HG03575 (cell line): ENCODE data around the gene TMEM161A.

Experiments
- ATAC-seq: cut with Tn5 transposase; IDR thresholded peaks from one replicate; pipeline ENCODE4 v1.9.1; 2021; ENCODE audit not compliant: unreplicated experiment, insufficient number of reproducible peaks, low FRiP score; ENCODE audit errors: extremely low read depth

The TMEM161A gene

DNA sequence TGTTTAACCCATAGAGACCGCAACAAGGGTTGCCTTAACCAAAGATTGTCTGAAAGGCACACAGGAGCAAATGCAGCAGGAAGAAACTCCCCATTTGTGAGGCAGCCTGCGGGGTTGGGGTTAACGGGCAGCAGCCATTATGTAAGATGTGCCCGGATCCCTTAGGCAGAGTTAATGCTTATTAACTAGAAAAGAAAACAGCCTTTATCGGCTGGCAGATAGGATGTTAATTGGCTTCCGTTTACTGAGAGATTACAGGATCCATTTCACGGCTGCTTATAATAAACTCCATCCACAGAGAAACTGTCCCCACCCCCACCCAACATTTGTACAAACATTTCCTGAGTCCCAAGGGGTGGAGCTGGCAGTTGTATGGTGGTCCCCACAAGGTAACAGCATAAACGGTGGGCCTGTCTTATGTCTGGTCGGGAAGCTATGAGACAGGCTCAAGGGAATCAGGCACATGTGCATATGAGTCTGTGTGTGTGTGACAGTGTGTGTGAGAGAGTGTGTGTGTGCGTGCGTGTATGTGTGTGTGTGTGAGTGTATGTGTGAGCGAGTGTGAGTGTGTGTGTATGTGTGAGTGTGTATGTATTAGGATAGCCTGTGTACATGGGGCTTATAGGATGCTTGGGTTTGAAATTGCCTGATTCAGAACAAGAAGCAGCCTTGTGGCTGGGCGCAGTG is 63.9 kb downstream of the TMEM161A start:
- ATAC-seq, result no peak

DNA sequence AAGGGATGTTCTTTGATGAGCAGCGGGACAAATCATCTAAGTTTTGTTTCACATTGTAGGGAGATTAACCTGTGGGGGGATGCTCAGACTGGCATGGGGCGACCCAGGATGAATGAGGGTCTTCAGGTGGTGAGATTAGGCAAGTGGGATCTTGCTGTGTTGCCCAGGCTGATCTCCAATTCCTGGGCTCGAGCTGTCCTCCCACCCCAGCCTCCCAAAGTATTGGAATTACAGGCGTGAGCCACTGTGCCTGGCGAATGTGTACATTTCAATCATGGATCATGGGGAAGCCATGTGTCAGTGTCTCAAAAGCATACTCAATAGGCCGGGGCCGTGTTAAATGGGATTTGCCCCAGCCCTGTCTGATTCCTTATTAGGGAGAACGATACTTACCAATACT is 66.4 kb downstream of the TMEM161A start:
- ATAC-seq, result no peak
